HT-29 (cell line): ENCODE measurements around the gene WFDC6. TPM values are rescaled to one million over a fixed set of nuclear protein-coding genes. Genes with fewer than 3 reads are reported as not detected.

Source experiments
- DNase-seq: peaks from one replicate; pipeline ENCODE4 v3.0.0-alpha.2; 2015; ENCODE audit warnings: low spot score
- total RNA-seq: library from RNA; depleted of rRNA; stranded (reverse); fragments of >200 nt; shearing (Covaris generic); gene quantifications from 2 replicates; pipeline ENCODE4 v1.2.3, GENCODE V29; 2014

WFDC6 gene
- total RNA-seq, 1 experiment from 2014 or later: not detected

GRCh38 chr20:45515147-45515913 is 24.0 kb downstream of the WFDC6 start, which contains the start of gene SPINT3:
Gene SPINT3 (minus strand): TSS chr20:45515622. CDS start chr20:45515608, 14 bp downstream.
- no peak for DNase-seq

DNA sequence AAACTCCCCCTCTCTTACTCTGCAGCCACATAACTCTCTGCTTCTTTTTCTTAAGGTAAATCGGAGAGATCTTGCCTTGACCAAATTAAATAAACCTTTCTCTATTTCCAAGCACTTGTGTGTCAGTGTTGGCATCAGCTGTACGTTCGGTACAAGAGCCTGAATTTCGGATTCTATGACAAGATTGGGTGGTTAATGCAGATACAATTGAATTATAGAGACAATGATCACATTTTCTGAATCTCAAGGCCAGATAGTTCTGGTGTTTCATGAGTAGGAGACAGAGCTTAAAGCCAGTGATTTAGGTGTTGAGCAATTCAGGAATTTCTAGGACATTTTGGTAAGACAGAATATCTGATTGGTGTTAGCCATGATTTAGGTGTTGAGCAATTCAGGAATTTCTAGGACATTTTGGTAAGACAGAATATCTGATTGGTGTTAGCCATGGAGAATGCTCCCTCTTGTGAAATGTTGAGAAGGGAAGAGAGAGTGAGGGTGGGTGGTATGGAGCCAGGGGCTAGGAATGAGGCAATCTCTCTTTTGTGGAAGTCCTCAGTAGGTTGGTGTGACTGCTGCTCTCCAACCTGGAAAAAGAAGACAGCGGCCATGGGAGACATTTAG is 28.9 kb downstream of the WFDC6 start:
- DNase-seq: no peak

DNA sequence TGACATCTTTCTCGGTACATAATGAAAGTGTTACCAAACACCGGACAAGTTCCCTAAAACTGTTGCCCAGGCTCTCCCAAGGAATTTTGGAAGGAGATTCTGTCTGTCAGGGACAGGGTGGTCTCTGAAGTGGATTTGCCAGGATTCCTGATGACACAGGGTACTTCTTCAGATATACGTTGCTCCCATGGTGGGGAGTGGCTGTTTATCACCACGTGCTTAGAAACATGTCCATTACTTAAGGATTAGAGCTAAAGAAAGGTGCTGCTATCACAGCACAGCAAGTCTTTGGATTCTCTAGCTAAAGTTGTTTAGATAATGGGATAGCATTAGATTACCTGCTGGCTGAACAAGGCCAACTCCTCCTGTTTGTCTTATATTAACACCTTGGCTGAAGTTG is 30.2 kb downstream of the WFDC6 start:
- DNase-seq: no peak

DNA sequence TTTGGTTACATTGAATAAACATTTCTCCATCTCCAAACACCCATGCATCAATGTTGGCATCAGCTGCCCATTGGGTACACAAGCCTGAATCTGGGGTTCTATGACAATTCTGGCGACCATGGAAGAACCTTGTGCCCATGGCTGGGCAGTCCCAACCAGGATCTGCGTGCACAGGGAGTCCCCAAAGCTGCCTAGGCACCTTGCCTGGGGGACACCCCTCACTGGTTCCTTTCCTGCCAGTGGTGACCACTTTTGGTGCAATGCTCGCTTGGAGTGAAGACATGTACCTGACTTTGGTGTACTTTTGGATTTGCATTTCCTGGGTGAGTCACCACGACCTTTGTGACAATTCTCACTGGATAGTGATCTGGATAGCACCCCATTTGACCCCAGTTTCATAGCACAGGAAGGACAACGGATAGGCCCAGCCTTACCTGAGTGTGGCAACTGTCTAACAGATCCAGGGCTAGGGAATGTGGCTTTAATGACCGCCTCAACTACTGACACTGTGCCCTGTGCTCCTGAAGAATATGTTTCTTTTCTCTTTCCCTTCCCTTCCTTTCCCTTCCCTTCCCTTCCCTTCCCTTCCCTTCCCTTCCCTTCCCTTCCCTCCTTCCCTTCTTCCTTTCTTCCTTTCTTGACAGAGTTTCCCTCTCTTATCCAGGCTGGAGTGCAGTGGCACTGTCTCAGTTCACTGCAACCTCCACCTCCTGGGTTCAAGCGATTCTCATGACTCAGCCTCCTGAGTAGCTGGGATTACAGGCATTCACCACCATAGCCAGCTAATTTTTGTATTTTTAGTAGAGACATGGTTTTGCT is 31.0 kb downstream of the WFDC6 start:
- DNase-seq: peak; percentile 90

DNA sequence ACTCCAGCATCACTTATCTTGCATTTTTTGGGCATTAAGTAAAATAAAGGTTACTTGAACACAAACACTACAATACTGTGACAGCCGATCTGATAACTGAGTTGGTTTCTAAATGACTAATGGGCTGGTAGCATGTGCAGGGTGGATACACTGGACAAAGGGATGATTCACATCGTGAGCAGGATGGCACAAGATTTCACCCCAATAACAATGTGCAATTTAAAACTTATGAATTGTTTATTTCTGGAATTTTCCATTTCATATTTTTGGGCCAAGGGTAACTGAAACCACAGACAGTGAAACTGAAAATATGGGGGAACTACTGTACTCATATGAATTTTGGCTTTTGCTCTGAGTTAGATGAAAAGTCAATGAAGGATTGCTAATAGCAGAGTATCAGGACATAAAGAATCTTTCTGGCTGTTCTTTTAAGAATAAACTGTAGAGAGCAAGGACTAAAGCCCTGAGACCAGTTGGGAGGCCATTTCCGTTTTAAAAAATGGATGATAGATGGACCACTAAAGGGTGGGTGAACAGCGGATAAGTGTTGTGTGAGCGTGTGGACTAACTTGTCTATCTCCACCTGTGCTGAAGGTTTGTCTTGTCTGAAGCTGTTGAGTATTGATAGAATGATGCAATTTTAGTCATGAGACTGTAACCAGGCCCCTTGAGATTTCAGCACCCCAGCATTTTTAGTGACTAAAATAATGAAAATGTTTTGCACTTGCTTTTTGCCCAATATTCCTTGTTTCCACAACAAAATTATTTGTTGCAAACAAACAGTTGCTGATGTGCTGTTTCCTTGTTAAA is 32.1 kb downstream of the WFDC6 start:
- DNase-seq: peak; percentile 58

DNA sequence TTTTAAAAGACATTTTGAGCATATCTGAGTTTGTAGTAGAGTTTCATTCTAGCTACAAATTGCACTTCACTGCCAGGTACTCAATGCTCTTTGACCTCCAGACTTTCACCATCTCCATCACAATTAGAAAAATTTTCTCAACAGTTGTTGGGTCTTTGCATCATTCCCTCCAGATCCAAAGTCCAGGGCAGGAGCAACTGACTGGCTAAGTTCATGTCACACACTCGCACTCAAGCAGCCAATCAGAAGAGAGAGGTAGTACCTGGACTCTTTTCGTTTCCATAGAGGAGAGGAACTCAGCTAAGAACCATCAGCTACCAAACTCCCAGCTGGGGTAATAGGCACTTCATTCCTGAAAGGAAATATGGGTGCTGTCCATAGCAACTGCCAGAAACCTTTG is 32.9 kb downstream of the WFDC6 start:
- DNase-seq: peak; percentile 22

DNA sequence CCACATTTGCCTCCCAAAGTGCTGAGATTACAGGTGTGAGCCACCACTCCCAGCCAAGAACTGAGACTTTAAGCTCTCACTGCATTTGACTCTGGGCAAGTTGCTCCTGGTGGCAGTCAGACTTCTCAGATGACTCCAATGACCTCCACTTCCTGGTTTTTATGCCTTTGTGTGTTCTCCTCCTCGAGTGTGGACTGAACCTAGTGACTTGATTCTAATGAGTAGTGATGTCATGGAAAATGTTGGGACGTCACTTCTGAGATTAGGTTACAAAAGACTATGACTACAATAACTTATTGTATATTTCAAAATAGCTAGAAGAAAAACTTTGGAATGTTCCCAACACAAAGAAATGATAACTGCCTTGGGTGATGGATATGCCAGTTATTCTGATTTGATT is 35.9 kb downstream of the WFDC6 start:
- no peak for DNase-seq

DNA sequence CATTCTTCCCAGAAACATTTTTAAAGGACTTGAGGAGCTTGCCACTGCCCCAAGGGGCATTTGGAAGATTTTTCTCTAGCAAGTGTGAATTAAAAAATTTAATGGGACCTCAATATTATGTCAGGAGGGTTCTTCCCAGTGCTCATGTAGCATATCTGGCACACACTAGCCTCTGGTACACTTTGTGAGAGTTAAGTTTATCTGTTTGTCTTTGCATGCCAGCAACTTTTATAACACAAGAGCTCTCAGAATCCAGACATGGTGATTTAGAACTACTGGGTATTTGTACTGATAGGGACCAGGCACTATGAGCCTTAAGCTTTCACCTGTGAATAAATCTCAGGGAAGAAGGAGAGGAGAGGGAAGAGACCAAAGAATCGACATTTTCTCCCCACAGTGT is 36.7 kb downstream of the WFDC6 start:
- no peak for DNase-seq

DNA sequence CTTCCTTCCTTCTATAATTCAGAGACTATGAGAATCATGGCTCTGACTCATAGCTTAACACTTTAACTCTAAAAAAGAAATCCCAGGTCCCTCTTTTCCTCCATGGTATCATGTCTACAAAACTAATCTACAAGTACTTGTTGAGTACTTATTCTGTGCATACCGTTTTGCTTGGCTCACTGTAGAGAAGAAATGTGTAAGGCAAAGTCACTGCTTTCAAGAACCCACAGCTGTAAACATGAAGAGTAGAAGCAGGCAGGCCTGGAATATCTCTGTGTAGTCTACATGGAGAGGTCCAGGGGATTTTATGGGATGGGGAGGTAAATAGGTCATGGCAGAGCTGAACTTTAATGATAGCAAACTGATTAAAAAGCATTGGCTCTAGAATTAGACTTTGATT is 37.7 kb downstream of the WFDC6 start:
- no peak for DNase-seq

DNA sequence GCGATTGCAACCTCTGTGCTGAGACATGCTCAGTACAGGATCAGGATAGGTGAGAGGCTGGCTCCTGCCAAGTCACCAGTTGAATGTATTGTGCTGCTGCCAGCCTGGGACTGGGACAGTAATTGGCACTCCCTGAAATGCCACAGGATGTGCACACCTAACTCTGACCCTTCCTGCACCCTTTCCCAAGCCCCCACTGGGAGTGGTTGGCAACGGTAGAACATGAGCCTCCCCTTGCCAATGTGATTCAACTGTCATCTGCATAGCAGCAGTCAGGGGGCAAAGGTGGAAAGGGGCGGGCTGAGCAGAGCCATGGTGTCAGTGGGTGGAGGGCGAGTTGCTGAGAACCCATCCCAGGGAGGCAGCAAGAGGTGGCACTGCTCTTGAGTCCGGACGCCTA is 39.3 kb downstream of the WFDC6 start:
- peak; percentile 38 for DNase-seq

DNA sequence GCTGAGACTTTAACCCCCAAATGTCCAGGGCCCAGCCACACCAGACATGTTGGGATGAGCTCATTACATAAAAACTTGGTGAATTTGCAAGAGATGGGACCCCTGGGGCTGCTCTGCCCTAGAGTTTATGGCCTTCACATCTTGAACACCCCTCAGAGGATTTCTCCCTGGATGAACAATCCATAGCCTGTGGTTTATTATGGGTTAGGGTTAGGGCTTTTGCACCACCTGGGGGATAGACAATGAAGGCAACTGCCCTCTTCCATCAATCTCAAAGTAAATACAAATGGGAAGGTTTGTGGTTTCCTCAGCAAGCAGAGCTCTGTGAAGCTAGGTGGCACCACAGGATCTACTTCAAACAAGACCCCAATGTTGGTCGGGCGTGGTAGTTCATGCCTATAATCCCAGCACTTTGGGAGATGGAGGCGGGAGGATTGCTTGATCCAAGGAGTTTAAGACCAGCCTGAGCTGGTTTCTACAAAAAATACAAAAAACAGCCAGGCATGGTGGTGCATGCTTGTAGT is 41.2 kb downstream of the WFDC6 start:
- no peak for DNase-seq

GRCh38 chr20:45496166-45496565 is 43.1 kb downstream of the WFDC6 start:
- no peak for DNase-seq

DNA sequence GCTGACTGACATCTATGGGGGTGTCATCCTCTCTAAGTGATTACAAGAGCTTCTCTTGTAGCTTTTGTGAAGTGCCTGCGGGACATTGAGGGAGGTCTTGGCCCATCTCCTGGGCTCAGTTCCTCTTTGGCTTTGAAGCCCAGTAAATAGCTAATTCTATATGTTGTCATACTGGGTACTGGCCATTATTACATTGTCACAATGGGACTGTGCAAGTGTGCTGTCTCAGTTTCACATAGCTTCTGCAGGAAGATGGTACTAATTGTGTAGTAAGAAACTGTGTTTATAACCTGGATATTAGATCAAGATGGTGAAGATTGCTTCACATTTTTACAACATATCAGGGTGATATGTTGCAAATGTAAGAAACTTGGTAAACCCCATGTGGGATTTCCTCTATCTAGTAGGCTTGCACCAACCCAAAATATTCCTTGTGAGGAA is 43.8 kb downstream of the WFDC6 start:
- no peak for DNase-seq

GRCh38 chr20:45489083-45489531 is 50.2 kb downstream of the WFDC6 start:
- DNase-seq: peak; percentile 55

DNA sequence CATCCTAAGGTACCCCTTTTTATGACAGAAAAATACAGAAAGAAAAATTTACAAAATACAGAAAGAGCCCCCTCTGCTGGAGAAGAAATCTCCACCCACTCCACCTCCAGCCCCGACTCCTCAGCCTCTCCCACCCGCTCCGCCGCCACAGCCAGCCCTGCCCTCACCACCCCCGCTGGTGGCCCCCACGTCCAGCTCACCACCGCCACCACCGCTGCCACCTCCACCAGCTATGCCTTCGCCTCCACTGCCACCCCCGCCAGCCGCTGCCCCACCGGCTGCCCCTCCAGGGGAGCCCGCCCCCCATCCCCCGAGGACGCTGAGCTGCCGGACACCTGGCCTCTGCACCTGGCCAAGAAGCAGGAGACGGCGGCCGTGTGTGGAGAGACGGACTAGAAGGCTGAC is 52.0 kb downstream of the WFDC6 start:
- DNase-seq: no peak

- DNase-seq: no peak
These were observed 53.9 kb downstream of the WFDC6 start for GRCh38 chr20:45485388-45485787.

DNA sequence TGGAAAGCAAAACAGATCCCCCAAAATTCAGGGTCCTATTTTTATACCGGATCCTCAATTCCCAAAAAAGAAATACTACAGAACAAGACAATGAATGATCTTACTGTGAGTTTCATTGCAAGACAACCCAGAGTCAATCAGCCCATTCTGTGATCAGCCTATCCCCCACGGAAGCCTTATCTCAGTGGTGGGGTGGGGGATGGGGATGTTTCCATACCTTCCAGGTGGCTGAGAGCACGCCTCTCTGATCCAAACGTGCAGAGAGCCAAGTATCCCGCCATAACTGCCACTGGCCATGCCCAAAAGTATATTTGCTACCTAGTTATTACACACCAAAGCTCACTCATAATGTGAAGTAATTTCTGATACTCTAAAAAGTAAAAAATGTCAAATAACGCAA is 54.6 kb downstream of the WFDC6 start:
- DNase-seq: no peak
